VCaP (cell line): ENCODE data around the gene CDC27.
"Not testable (repeated sequence)": the region's sequence is repeated elsewhere in the genome, so short reads cannot be mapped to it uniquely, and the experiment has no call there.

Source experiments
- H3K27ac ChIP-seq: fragments of 450-650 bp; 2 replicates; pipeline ENCODE4 v1.5.1; 2017
- CTCF ChIP-seq: fragments of 450-650 bp; conservative IDR thresholded peaks from 2 replicates; pipeline ENCODE4 v1.5.1; 2017; ENCODE audit warnings: mild to moderate bottlenecking, moderate library complexity

Gene CDC27

DNA sequence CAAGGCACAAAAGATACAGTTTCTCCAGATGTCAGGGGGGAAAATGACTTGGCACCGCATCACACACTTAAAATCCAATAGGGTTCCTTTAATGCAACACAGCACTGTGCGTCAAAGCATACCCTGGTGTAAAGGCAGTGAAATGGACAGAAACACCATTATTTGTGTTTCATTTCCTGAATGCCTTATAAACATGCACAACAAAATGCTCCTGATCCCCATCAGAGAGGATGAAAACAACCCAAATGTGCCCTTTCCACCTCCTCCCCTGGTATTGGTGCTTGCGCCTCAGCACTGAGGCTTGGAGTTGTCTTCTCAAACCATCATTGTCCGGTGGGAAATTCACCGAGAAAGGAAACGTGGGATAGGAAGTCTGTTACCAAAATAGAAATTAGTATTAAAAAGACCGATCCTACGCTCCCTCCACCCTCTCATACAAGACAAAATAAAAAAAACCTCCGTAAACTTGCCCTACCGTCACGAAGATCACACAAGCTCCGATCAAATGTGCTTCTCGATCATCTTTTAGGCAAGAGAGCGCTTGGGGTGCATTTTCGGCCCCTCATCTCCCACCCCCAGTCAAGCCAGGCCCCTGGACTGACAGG, 722 bp downstream of the CDC27 start:
- peak overlapping the region; percentile 94 for H3K27ac ChIP-seq
- TF ChIP-seq CTCF, result no peak

GRCh38 chr17:47184681-47185080, 4.4 kb downstream of the CDC27 start:
- TF ChIP-seq CTCF, result no peak
- no peak overlapping the region for H3K27ac ChIP-seq

- H3K27ac ChIP-seq, result not testable (repeated sequence)
Measured at GRCh38 chr17:47180988-47181387, 8.1 kb downstream of the CDC27 start.

- TF ChIP-seq CTCF, result no peak
- no peak overlapping the region for H3K27ac ChIP-seq
Measured at GRCh38 chr17:47180337-47180736, 8.8 kb downstream of the CDC27 start.

GRCh38 chr17:47179141-47179540, 10.0 kb downstream of the CDC27 start:
- no peak overlapping the region for H3K27ac ChIP-seq
- TF ChIP-seq CTCF, result no peak

DNA sequence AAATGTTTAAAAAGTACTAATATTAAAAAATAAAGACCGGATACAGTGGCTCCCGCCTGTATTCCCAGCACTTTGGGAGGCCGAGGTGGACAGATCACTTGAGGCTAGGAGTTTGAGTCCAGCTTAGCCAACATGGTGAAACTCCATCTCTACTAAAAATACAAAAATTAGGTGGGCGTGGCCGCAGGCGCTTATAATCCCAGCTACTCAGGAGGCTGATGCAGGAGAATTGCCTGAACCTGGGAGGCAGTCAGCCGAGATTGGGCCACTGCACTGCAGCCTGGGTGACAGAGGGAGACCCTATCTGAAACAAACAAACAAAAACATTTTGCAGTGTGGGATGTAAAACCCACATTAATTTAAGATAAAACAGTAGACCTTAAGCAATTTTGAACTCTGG, 11.8 kb downstream of the CDC27 start:
- H3K27ac ChIP-seq, result no peak overlapping the region
- no peak for TF ChIP-seq CTCF

- no peak overlapping the region for H3K27ac ChIP-seq
- no peak for TF ChIP-seq CTCF
Measured at GRCh38 chr17:47176389-47176826, 12.7 kb downstream of the CDC27 start.

GRCh38 chr17:47174823-47175222, 14.3 kb downstream of the CDC27 start:
- H3K27ac ChIP-seq, result not testable (repeated sequence)
